Panc1 (cell line): ENCODE data around the gene MYH11. TPM values are rescaled to one million over a fixed set of nuclear protein-coding genes. Genes with fewer than 3 reads are reported as not detected.

Experiments used
- ATAC-seq: fragments of 200-7000 bp; cut with Tn5 transposase; 2 replicates; pipeline ENCODE4 v1.9.1; 2020; ENCODE audit warnings: mild to moderate bottlenecking, moderate library complexity
- BruUV-seq: library from RNA; stranded (reverse); fragments of 400-500 nt; replicated peaks from 2 replicates; lab custom pipeline; 2021; lab: Mats Ljungman, UMichigan
- CTCF ChIA-PET: fragments of 300-600 bp; sonication (Branson Sonifier 250); formaldehyde crosslinking; loops from one replicate; lab custom pipeline; 2022; ENCODE audit warnings: antibody characterized with exemption; lab: Charles Lee
- POLR2A ChIA-PET: fragments of 300-600 bp; sonication (Branson Sonifier 250); formaldehyde crosslinking; loops from one replicate; lab custom pipeline; 2022; ENCODE audit warnings: antibody characterized with exemption; lab: Charles Lee
- DNase-seq: peaks from one replicate; pipeline ENCODE4 v3.0.0-alpha.2; 2010; ENCODE audit warnings: low read depth, low spot score
- H3K27ac ChIP-seq: 2 replicates; pipeline ENCODE4 v1.5.1; 2011; ENCODE audit warnings: mild to moderate bottlenecking, low read length, inconsistent platforms
- H3K27me3 ChIP-seq: fragments of 200-500 bp; sonication (Bioruptor generic); 2 replicates; pipeline ENCODE4 v1.6.0; 2014; ENCODE audit warnings: low read length, inconsistent platforms; ENCODE audit not compliant: control insufficient read depth, insufficient read depth
- H3K36me3 ChIP-seq: fragments of 200-500 bp; sonication (Bioruptor generic); 2 replicates; pipeline ENCODE4 v1.5.1; 2014; ENCODE audit warnings: inconsistent platforms, mild to moderate bottlenecking, low read length, moderate library complexity; ENCODE audit not compliant: control insufficient read depth, insufficient read depth
- H3K4me1 ChIP-seq: 2 replicates; pipeline ENCODE4 v1.5.1; 2011; ENCODE audit warnings: inconsistent platforms, mild to moderate bottlenecking, low read length, moderate library complexity; ENCODE audit not compliant: control insufficient read depth, insufficient read depth
- H3K4me3 ChIP-seq, 2 experiments: 2 replicates each; pipeline ENCODE4 v1.5.1; 2011 to 2012; ENCODE audit warnings: low read depth in 2 of 2, low read length in 2 of 2, mild to moderate bottlenecking in 2 of 2, inconsistent platforms in 1 of 2, moderate library complexity in 1 of 2
- H3K9me3 ChIP-seq: fragments of 200-500 bp; sonication (Bioruptor generic); 2 replicates; pipeline ENCODE4 v1.5.1; 2014; ENCODE audit warnings: low read depth, mild to moderate bottlenecking, inconsistent platforms, low read length, moderate library complexity; ENCODE audit not compliant: control insufficient read depth, insufficient read depth
- POLR2AphosphoS5 ChIP-seq: IDR thresholded peaks from 2 replicates; pipeline ENCODE4 v1.6.1; 2012; ENCODE audit warnings: mild to moderate bottlenecking, low read depth, low read length, moderate library complexity
- SIN3A ChIP-seq: IDR thresholded peaks from 2 replicates; pipeline ENCODE4 v1.6.1; 2012; ENCODE audit warnings: low read depth, mild to moderate bottlenecking, low read length, moderate library complexity, borderline replicate concordance; ENCODE audit not compliant: insufficient read depth
- TCF7L2 ChIP-seq: IDR thresholded peaks from 2 replicates; pipeline ENCODE4 v1.6.1; 2011; ENCODE audit warnings: mild to moderate bottlenecking, low read depth, low read length, inconsistent platforms
- in situ Hi-C: cut with HindIII; loops from 2 replicates; pipeline ENCODE4 v1.10.0; 2016; ENCODE audit warnings: low sequenced_read_pairs, low pct_unique_long_range_greater_than_20kb
- intact Hi-C: fragments of 100-400 bp; cut with micrococcal nuclease; formaldehyde crosslinking; loops from one replicate; pipeline ENCODE4 v1.10.0; 2022; ENCODE audit not compliant: unreplicated experiment
- total RNA-seq: library from RNA; stranded (reverse); gene quantifications from one replicate; pipeline ENCODE4 v1.2.1, GENCODE V29; 2021; ENCODE audit not compliant: unreplicated experiment
- TF ChIP-seq, protein P1 (sequence below), 2 experiments: IDR thresholded peaks; 2 replicates each; pipeline ENCODE4 v1.6.1; 2011 to 2012; ENCODE audit warnings: low read depth in 2 of 2, control low read depth in 1 of 2, low read length in 1 of 2, mild to moderate bottlenecking in 1 of 2, moderate library complexity in 1 of 2; ENCODE audit not compliant: insufficient read depth in 1 of 2
- TF ChIP-seq, protein P2 (sequence below): fragments of 450-650 bp; IDR thresholded peaks from 2 replicates; pipeline ENCODE4 v1.5.1; 2017; ENCODE audit warnings: mild to moderate bottlenecking

The MYH11 gene
- total RNA-seq, 1 experiment from 2014 or later = 0.51 TPM

DNA sequence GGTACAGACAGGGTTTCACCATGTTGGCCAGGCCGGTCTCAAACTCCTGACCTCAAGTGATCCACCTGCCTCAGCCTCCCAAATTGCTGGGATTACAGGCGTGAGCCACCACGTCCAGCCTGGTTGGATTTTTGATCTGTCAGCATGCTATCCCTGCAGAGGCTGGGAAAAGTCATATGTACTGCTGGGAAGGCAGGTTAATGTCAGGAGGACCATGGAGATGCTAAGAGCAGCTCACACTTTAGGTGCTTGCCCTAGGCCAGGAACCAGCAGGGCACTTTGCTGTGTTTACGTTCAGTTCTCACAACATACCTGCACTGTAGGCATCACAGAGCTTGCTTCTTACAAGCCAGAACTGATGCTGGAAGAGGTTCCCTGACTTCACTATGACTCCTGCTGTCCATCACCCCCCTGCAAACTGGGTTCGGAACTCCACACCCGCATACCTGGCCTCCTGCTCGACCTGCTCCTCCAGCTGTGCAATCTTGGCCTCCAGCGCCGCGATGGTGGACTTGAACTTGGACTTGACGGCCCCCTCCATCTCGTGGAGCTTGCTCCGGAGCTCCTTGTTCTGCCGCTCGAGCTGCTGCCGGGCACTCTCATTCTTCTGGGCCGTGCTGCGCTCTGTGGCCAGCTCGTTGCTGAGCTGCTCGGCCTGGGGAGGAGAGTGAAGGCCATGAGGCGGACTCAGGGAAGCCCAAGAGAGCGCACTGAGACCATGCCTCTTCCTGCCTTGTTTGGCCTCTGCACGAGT is 140.0 kb downstream of the MYH11 start:
- no peak for ATAC-seq
- intact Hi-C loops = no loop called here
- Histone ChIP-seq H3K36me3 (no peaks in the 10 kb centered on the region), H3K4me3 (no peak overlapping the region), H3K9me3 (no peaks in the 10 kb centered on the region), H3K27ac (no peak overlapping the region), H3K4me1 (no peaks in the 10 kb centered on the region), H3K27me3 (no peaks in the 10 kb centered on the region)
- no peak for DNase-seq
- in situ Hi-C loops = no loop called here
- CTCF ChIA-PET = no interaction called here
- POLR2A ChIA-PET = no interaction called here
- TF ChIP-seq, protein P1, sequence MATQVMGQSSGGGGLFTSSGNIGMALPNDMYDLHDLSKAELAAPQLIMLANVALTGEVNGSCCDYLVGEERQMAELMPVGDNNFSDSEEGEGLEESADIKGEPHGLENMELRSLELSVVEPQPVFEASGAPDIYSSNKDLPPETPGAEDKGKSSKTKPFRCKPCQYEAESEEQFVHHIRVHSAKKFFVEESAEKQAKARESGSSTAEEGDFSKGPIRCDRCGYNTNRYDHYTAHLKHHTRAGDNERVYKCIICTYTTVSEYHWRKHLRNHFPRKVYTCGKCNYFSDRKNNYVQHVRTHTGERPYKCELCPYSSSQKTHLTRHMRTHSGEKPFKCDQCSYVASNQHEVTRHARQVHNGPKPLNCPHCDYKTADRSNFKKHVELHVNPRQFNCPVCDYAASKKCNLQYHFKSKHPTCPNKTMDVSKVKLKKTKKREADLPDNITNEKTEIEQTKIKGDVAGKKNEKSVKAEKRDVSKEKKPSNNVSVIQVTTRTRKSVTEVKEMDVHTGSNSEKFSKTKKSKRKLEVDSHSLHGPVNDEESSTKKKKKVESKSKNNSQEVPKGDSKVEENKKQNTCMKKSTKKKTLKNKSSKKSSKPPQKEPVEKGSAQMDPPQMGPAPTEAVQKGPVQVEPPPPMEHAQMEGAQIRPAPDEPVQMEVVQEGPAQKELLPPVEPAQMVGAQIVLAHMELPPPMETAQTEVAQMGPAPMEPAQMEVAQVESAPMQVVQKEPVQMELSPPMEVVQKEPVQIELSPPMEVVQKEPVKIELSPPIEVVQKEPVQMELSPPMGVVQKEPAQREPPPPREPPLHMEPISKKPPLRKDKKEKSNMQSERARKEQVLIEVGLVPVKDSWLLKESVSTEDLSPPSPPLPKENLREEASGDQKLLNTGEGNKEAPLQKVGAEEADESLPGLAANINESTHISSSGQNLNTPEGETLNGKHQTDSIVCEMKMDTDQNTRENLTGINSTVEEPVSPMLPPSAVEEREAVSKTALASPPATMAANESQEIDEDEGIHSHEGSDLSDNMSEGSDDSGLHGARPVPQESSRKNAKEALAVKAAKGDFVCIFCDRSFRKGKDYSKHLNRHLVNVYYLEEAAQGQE (IDR thresholded peaks at IDR 0.05; ENCODE audit: insufficient read depth in 1 of 2, low read depth in 2 of 2, low read length in 1 of 2) = no peak
- TF ChIP-seq, protein P2, sequence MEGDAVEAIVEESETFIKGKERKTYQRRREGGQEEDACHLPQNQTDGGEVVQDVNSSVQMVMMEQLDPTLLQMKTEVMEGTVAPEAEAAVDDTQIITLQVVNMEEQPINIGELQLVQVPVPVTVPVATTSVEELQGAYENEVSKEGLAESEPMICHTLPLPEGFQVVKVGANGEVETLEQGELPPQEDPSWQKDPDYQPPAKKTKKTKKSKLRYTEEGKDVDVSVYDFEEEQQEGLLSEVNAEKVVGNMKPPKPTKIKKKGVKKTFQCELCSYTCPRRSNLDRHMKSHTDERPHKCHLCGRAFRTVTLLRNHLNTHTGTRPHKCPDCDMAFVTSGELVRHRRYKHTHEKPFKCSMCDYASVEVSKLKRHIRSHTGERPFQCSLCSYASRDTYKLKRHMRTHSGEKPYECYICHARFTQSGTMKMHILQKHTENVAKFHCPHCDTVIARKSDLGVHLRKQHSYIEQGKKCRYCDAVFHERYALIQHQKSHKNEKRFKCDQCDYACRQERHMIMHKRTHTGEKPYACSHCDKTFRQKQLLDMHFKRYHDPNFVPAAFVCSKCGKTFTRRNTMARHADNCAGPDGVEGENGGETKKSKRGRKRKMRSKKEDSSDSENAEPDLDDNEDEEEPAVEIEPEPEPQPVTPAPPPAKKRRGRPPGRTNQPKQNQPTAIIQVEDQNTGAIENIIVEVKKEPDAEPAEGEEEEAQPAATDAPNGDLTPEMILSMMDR = no peak
- TF ChIP-seq SIN3A = no peak
- TF ChIP-seq POLR2AphosphoS5 = no peak
- no peak for TF ChIP-seq TCF7L2
- BruUV-seq = no TSS peak

DNA sequence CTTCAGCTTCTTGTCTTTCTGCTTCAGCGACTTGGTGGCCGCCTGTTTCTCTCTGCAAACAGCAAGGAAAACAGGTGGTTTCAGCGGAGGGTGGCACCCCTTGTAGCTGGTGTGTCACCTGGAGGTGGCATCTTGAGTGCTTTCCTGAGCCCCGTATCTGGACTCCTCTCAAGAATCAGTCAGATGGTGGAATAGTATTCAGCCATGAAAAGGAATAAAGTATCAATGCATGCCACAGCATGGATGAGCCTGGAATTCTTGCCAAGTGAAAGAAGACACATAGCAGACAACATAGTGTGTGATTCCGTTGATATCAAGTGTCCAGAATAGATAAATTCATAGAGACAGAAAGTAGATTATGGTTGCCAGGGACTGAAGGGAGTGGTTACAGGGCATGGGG is 141.6 kb downstream of the MYH11 start:
- no TSS peak for BruUV-seq
- no peaks in the 10 kb centered on the region for H3K4me1 ChIP-seq
- intact Hi-C loops = no loop called here
- DNase-seq (no peak), ATAC-seq (no peak)
- in situ Hi-C loops = no loop called here
- TF ChIP-seq SIN3A = no peak
- TF ChIP-seq POLR2AphosphoS5 = no peak
- TF ChIP-seq, protein P2 = no peak
- TF ChIP-seq, protein P1 (IDR thresholded peaks at IDR 0.05; ENCODE audit: insufficient read depth in 1 of 2, low read depth in 2 of 2, low read length in 1 of 2) = no peak
- no peak for TF ChIP-seq TCF7L2
- ChIA-PET CTCF (no interaction called here), POLR2A (no interaction called here)
- no peaks in the 10 kb centered on the region for H3K27me3 ChIP-seq
- H3K27ac ChIP-seq = no peak overlapping the region
- no peaks in the 10 kb centered on the region for H3K9me3 ChIP-seq
- H3K4me3 ChIP-seq = no peak overlapping the region
- H3K36me3 ChIP-seq = no peaks in the 10 kb centered on the region
